GM23248 (cell line): ENCODE results near the gene FOXN1.

Experiments
- EZH2 ChIP-seq: fragments of 200-600 bp; sonication (generic); IDR thresholded peaks from 2 replicates; pipeline ENCODE4 v1.6.1; 2018; ENCODE audit warnings: antibody characterized with exemption, mild to moderate bottlenecking; ENCODE audit not compliant: insufficient read depth, poor library complexity, severe bottlenecking
- EZH2phosphoT487 ChIP-seq: fragments of 200-600 bp; sonication (generic); IDR thresholded peaks from 2 replicates; pipeline ENCODE4 v1.6.1; 2018; ENCODE audit warnings: antibody characterized with exemption, moderate library complexity, mild to moderate bottlenecking, low read depth; ENCODE audit not compliant: insufficient read depth

- TF ChIP-seq EZH2 (no peak), EZH2phosphoT487 (no peak)
These were observed 48.9 kb downstream of the FOXN1 start for GRCh38 chr17:28555022-28555421.
